Raji (cell line): ENCODE results near the gene ABHD6.

Experiments
- POLR2A ChIP-seq: IDR thresholded peaks from 2 replicates; pipeline ENCODE4 v1.6.1; 2011; ENCODE audit warnings: low read depth, low read length, control low read depth; ENCODE audit not compliant: insufficient read depth

The ABHD6 gene, protein sequence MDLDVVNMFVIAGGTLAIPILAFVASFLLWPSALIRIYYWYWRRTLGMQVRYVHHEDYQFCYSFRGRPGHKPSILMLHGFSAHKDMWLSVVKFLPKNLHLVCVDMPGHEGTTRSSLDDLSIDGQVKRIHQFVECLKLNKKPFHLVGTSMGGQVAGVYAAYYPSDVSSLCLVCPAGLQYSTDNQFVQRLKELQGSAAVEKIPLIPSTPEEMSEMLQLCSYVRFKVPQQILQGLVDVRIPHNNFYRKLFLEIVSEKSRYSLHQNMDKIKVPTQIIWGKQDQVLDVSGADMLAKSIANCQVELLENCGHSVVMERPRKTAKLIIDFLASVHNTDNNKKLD

DNA sequence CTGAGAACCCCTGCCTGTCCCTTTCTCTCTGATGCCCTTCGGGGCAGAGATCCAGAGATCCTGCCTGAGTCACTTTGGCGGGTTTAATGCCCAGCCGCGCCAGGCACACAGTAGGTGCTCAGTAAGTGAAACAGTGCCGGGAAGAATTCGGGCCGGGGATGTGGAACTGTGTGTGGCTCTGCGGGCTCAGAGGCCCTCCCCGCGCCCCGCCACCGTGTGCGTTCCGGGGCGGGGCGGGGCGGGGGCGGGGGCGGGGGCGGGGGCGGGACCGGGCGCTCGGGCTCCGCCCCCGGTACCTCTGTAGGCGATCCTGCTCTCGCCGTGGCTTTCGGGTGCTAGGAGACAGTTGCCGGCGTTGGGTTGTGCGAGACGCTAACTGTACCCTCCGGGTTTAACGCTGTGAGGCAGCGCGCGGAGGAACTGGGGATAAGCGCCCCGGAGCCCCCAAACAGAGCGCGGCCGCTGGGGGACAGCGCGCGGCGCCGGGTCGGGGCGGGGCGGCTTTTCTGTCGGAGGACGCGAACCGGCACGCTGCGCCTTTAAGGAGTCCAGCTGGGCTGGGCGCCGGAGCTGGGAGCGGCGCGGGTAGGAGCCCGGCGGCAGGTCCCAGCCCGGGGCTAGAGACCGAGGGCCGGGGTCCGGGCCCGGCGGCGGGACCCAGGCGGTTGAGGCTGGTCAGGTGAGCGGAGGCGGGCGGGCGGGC, at the start of gene ABHD6:
Gene ABHD6 (plus strand): TSS at position 555 of the 703 bp plus-strand sequence. CDS start 18,795 bp downstream, outside the sequence.
- peak; percentile 64 for TF ChIP-seq POLR2A

DNA sequence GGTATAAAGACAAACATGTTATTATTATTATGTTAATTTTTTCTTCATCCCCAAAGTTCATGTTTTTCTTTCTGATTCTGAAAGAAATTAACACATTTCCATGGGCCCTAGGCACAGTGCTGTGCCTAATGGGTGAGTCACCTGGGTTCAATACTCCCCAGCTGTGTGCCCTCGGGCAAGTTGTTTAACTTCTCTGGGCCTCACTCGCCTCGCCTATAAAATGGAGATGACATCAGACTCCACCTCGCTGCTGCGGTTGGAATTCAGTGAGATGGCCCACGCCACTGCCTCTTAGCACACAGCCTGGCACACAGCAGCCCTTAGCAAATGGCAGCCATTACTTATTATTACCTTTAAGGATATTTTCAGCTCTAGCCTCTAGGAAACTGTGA, 49.4 kb upstream of the ABHD6 start:
- TF ChIP-seq POLR2A: no peak

DNA sequence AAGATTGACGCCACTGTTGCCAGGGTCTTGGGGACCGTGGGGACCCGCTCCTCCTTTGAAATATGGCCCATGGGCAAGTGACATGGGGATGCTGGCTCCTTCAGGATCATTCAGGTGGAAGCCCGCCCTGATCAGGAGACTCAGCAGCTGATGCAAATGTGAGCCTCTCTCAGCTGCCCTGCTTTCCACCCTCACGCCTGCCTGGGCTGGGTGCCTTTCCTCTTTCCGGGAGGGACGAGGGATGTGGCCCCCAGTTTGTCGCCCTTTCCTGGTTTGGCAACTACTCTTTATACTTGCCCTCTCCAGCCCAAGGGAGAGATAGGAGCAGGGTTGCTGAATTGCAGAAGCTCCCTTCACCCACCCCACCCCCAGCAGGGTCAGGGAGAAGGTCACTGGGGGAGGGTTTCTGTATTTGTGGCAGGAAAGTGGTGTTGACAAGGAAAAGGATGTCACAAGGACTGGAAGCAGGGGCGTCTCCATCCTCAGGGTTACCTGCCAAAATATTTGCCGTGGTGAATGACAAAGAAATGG, 48.6 kb upstream of the ABHD6 start:
- TF ChIP-seq POLR2A: no peak

- no peak for TF ChIP-seq POLR2A
These were observed 47.9 kb upstream of the ABHD6 start for GRCh38 chr3:58189691-58190090.

- TF ChIP-seq POLR2A: no peak
These were observed 47.3 kb upstream of the ABHD6 start for GRCh38 chr3:58190291-58190690.

GRCh38 chr3:58190882-58191281, 46.7 kb upstream of the ABHD6 start:
- no peak for TF ChIP-seq POLR2A

DNA sequence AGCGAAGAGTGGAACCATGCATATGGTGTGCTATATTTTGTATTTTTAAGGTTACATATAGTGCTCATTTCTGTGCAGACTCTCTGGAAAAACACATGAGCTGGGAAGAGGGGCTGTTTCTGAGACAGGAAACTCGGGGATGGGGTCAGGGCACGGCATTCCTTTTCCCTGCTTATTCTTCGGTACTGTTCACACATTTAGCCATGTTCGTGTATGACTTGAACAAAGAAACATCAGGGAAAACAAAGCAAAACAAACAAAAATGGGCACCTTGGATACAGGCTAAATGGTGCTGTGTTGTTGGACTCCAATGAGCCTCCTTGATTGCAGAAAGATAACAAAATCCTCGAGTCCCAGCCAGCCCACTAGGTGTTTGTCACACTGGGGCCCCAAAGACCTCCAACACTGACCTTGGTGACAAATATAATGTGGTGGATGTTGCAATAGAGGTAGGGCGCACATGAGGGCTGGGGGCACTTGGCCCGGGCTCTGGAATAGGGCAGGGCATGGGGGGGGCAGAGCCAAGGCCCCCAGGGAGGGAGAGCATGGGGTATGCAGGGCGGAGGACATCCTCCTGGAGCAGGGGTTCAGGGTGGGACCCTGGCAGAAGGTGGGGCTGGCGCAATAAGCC, 46.1 kb upstream of the ABHD6 start:
- TF ChIP-seq POLR2A: no peak

DNA sequence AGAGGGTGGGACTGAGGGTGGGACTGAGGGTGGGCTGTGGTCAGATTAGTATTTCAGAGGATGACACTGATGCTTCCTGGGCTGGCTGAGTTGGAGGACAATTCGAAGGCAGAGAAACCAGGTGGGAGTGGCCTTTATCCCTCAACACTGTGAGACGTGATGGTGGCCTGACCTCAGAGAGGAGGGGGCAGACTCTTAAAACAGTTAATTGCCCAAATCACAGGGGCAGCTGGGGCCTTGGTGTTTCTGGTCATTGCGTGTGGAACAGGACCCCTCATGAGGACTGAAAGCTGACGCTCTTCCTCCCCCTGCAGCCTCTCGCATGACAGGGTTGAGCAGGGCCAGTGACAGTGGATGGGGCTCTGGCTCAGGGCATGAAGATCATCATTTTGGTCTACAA, 45.5 kb upstream of the ABHD6 start:
- TF ChIP-seq POLR2A: no peak

DNA sequence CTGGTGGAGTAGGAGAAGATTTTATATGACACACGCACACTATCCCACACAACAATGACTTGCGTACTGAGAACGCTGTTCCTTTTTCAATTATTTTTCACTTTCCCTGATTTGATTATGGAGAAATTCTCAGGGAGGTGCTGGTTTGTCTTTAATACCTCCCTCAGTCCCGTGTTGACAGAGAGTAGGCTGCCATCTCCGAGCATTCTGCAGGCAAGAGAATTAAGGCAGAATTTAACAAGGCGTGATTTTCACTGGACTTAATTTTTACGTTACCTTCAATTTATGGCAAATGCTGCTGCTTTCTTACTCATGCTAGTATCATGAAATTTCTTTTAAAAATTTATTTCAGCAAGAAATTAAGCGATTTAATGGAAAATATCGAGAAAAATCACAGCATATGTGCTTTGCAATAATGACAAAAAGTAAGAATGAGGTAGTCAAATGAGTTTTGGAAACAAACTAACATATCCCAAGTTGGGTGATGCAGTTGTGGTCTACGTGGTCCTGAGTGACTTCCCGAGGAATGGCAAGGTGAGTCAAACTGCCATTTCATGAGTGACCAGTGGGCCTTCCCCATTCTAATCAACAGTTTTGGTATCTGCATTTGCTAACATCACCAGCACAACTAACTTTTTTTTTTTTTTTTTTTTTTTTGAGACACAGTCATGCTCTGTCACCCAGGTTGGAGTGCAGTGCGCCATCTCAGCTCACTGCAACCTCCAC, 43.7 kb upstream of the ABHD6 start:
- no peak for TF ChIP-seq POLR2A

DNA sequence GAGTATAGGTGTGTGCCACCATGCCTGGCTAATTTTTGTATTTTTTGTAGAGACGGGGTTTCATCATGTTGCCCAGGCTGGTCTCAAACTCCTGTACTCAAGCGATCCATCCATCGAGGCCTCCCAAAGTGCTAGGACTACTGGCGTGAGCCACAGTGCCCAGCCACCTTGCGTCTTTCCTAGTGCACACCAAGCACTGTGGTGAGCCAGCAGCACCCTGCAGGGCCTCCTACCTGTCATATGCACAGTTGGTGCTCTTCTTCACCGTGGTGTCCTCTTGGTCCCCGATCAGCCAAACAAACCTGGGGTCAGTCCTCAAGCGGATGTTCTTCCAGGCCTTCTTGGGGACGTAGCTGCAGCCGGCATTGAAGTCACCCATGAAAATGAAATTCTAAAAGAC, 40.0 kb upstream of the ABHD6 start:
- TF ChIP-seq POLR2A: no peak

GRCh38 chr3:58198362-58198761, 39.2 kb upstream of the ABHD6 start:
- TF ChIP-seq POLR2A: no peak

GRCh38 chr3:58198804-58199203, 38.8 kb upstream of the ABHD6 start:
- no peak for TF ChIP-seq POLR2A

DNA sequence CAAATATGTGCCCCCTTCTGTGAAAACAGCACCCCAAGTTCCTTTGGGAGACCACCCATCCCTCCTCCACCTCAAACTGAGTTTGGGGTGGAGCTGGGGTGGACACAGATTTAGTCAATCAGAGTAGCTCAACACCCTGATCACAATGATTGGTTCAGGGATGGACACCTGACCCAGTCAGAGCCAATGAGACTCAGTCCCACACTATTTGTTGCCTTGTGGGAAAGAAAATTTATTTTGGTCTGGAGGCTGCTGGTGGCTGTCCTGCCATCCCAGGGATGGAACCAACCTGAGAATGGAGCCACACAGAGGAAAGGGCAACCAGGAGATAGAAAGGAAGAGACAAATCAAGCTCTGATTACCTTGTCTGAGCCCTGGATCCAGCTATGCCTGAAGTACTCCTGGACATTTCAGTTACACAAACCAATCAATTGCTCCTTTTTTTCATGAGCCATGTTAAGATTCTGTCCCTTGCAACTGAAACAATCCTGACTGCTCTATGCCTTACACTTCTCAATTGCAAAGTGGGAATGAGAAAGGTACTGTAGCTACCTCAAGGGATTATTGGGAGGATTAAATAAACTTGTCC, 37.4 kb upstream of the ABHD6 start:
- no peak for TF ChIP-seq POLR2A

GRCh38 chr3:58200846-58201355, 36.7 kb upstream of the ABHD6 start:
- no peak for TF ChIP-seq POLR2A

DNA sequence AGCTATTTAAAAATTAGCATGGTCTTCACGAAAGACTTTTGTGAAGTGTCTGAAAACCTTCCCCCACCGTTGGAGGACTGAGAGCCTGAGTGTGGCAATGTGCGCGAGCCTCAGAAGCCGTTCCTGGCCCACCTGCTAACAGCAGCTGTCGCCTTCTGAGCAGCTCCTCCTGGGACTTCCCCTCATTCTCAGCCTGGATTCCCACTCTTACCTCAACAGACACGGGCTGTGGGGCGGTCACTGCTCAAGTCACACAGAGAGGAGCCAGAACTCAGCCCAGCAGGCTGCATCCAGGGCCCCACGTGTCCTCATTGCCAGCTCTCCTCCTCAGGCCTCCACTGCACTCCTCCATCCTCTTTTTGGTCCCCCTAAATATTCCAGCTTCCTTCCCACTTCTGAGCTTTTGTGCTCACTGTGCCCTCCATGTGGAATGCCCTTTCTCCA, 34.7 kb upstream of the ABHD6 start:
- TF ChIP-seq POLR2A: no peak

DNA sequence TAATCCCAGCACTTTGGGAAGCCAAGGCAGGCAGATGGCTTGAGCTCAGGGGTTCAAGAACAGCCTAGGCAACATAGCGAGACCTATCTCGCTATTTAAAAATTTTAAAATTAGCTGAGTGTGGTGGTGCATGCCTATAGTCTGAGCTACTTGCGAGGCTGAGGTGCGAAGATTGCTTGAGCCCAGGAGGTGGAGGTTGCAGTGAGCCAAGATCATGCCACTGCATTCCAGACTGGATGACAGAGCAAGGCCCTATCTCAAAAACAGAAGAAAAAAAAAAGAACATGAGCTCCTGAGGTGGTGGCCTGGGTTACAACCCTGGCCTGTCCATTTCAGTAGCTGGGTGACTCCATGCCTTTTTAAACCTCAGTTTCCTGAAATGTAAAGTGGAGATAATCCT, 34.1 kb upstream of the ABHD6 start:
- no peak for TF ChIP-seq POLR2A
